ENCODE results near the gene C2orf80.

C2orf80 gene

DNA sequence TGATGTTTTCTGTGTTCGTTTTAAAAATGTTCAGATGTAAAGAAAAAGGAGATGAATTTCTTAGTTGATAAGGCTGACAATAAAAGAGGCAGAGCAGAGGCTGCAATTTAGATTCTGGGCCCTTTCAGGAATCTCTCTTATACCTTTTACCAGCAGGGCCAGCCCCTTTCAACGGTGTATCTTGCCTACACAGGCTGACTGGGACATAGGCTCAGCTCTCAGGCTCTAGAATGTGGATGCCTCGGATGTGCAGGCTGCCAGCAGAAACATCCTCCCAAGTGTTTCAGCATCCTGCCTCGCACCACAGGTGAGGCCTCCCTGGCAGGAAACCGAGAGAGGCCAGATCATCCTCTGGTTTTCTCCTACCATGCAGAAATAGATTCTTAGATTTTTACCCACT lies 3.4 kb downstream of the C2orf80 start:
- H3K9me2 ChIP-seq (replicated peaks; ENCODE audit: control insufficient read depth, low read length) = no peaks in the 10 kb centered on the region
- no peak overlapping the region for H3K27ac ChIP-seq (ENCODE audit: low read depth, low read length)

GRCh38 chr2:208183972-208184705 lies 5.7 kb downstream of the C2orf80 start:
- Histone ChIP-seq H3K27me3 (ENCODE audit: control insufficient read depth, low read length) (peaks cover 26% of the 10 kb centered on the region), H3K36me3 (ENCODE audit: control insufficient read depth, low read length) (no peaks in the 10 kb centered on the region), H3K4me1 (ENCODE audit: control insufficient read depth, low read length) (no peaks in the 10 kb centered on the region), H3K9me2 (replicated peaks; ENCODE audit: control insufficient read depth, low read length) (no peaks in the 10 kb centered on the region), H4K20me1 (ENCODE audit: control insufficient read depth, insufficient read depth, low read depth, low read length) (no peaks in the 10 kb centered on the region), H3K79me2 (ENCODE audit: control insufficient read depth, low read length) (no peaks in the 10 kb centered on the region), H3K9me3 (ENCODE audit: control insufficient read depth, insufficient read depth, low read length) (no peaks in the 10 kb centered on the region), H3F3A (ENCODE audit: control insufficient read depth, insufficient read depth) (no peaks in the 10 kb centered on the region), H3K4me3 (ENCODE audit: low read length) (no peak overlapping the region), H3K27ac (ENCODE audit: low read depth, low read length) (no peak overlapping the region), H3K4me2 (ENCODE audit: low read length) (no peak overlapping the region)
- TF ChIP-seq, protein P1, sequence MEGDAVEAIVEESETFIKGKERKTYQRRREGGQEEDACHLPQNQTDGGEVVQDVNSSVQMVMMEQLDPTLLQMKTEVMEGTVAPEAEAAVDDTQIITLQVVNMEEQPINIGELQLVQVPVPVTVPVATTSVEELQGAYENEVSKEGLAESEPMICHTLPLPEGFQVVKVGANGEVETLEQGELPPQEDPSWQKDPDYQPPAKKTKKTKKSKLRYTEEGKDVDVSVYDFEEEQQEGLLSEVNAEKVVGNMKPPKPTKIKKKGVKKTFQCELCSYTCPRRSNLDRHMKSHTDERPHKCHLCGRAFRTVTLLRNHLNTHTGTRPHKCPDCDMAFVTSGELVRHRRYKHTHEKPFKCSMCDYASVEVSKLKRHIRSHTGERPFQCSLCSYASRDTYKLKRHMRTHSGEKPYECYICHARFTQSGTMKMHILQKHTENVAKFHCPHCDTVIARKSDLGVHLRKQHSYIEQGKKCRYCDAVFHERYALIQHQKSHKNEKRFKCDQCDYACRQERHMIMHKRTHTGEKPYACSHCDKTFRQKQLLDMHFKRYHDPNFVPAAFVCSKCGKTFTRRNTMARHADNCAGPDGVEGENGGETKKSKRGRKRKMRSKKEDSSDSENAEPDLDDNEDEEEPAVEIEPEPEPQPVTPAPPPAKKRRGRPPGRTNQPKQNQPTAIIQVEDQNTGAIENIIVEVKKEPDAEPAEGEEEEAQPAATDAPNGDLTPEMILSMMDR (IDR thresholded peaks at IDR 0.05; ENCODE audit: low read depth, low read length, poor library complexity, severe bottlenecking) = no peak
- no peak for TF ChIP-seq EZH2phosphoT487 (IDR thresholded peaks at IDR 0.05; ENCODE audit: borderline replicate concordance, low read length)

More for the DNA sequence above, 3.4 kb downstream of the C2orf80 start:
- no peak for TF ChIP-seq EZH2phosphoT487 (IDR thresholded peaks at IDR 0.05; ENCODE audit: borderline replicate concordance, low read length)
- TF ChIP-seq, protein P1 (IDR thresholded peaks at IDR 0.05; ENCODE audit: low read depth, low read length, poor library complexity, severe bottlenecking) = no peak
- Histone ChIP-seq H4K20me1 (ENCODE audit: control insufficient read depth, insufficient read depth, low read depth, low read length) (no peaks in the 10 kb centered on the region), H3K36me3 (ENCODE audit: control insufficient read depth, low read length) (no peaks in the 10 kb centered on the region), H3K27me3 (ENCODE audit: control insufficient read depth, low read length) (peaks cover 25% of the 10 kb centered on the region), H3F3A (ENCODE audit: control insufficient read depth, insufficient read depth) (no peaks in the 10 kb centered on the region), H3K4me1 (ENCODE audit: control insufficient read depth, low read length) (no peaks in the 10 kb centered on the region), H3K79me2 (ENCODE audit: control insufficient read depth, low read length) (no peaks in the 10 kb centered on the region), H3K4me3 (ENCODE audit: low read length) (no peak overlapping the region), H3K9me3 (ENCODE audit: control insufficient read depth, insufficient read depth, low read length) (no peaks in the 10 kb centered on the region), H3K4me2 (ENCODE audit: low read length) (no peak overlapping the region)

- Histone ChIP-seq H3K79me2 (ENCODE audit: control insufficient read depth, low read length) (no peaks in the 10 kb centered on the region), H3K36me3 (ENCODE audit: control insufficient read depth, low read length) (no peaks in the 10 kb centered on the region), H3K27ac (ENCODE audit: low read depth, low read length) (no peak overlapping the region), H3K9me2 (replicated peaks; ENCODE audit: control insufficient read depth, low read length) (no peaks in the 10 kb centered on the region), H4K20me1 (ENCODE audit: control insufficient read depth, insufficient read depth, low read depth, low read length) (no peaks in the 10 kb centered on the region), H3K9me3 (ENCODE audit: control insufficient read depth, insufficient read depth, low read length) (no peaks in the 10 kb centered on the region), H3F3A (ENCODE audit: control insufficient read depth, insufficient read depth) (no peaks in the 10 kb centered on the region), H3K4me3 (ENCODE audit: low read length) (no peak overlapping the region), H3K27me3 (ENCODE audit: control insufficient read depth, low read length) (peaks cover 26% of the 10 kb centered on the region), H3K4me1 (ENCODE audit: control insufficient read depth, low read length) (no peaks in the 10 kb centered on the region), H3K4me2 (ENCODE audit: low read length) (no peak overlapping the region)
- TF ChIP-seq, protein P1 (IDR thresholded peaks at IDR 0.05; ENCODE audit: low read depth, low read length, poor library complexity, severe bottlenecking) = no peak
- TF ChIP-seq EZH2phosphoT487 (IDR thresholded peaks at IDR 0.05; ENCODE audit: borderline replicate concordance, low read length) = no peak
Observed at GRCh38 chr2:208183526-208183925, 6.3 kb downstream of the C2orf80 start.
